Activated naive CD4-positive, alpha-beta T cell treated with anti-CD3 and anti-CD28 coated beads, Interleukin-2, amount 50 U/mL, for 24 hours (primary cell): ENCODE data around the gene PIK3R2.

Experiments
- H3K27ac Mint-ChIP-seq: one replicate; pipeline ENCODE4 v1.8.0; 2021; ENCODE audit warnings: mild to moderate bottlenecking, mixed read lengths
- H3K27me3 Mint-ChIP-seq: one replicate; pipeline ENCODE4 v1.8.0; 2021; ENCODE audit warnings: mixed read lengths
- H3K36me3 Mint-ChIP-seq: one replicate; pipeline ENCODE4 v1.8.0; 2021; ENCODE audit warnings: mixed read lengths
- H3K4me1 Mint-ChIP-seq: one replicate; pipeline ENCODE4 v1.8.0; 2021; ENCODE audit warnings: mixed read lengths
- H3K4me3 Mint-ChIP-seq: one replicate; pipeline ENCODE4 v1.8.0; 2021; ENCODE audit warnings: mild to moderate bottlenecking, mixed read lengths
- H3K9me3 Mint-ChIP-seq: one replicate; pipeline ENCODE4 v1.8.0; 2021; ENCODE audit warnings: mixed read lengths

PIK3R2 gene

GRCh38 chr19:18211683-18212082 is 58.7 kb downstream of the PIK3R2 start:
- peaks cover 1% of the 10 kb centered on the region for H3K27me3 Mint-ChIP-seq
- no peak overlapping the region for H3K27ac Mint-ChIP-seq
- H3K9me3 Mint-ChIP-seq = no peaks in the 10 kb centered on the region
- no peaks in the 10 kb centered on the region for H3K4me1 Mint-ChIP-seq
- no peak overlapping the region for H3K4me3 Mint-ChIP-seq
- no peaks in the 10 kb centered on the region for H3K36me3 Mint-ChIP-seq

DNA sequence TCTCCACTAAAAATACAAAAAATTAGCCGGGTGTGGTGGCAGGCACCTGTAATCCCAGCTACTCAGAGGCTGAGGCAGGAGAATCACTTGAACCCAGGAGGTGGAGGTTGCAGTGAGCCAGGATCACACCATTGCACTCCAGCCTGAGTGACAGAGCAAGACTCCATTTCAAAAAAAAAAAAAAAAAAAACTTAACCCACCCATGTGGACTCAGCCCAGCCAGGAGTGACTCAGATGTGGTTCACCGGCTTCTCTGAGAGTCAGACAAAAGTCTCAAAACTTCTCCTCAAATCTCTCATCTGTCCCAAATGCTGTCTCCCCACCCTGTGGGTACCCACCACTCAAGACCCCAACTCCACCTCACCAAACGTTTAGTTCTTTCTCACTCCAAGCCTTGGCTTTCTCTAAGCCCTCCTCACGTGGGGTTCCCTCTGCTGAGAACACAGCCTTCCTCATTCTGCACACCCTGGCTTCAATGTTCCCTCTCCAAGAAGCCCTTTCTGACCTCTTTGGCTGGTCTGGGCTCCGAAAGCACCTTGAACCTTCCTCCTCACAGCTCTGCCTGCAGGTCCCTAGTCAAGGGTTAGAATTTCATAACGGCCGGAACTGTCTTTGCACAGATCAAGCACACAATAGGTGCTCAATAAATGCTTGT is 61.9 kb downstream of the PIK3R2 start:
- no peak overlapping the region for H3K4me3 Mint-ChIP-seq
- no peaks in the 10 kb centered on the region for H3K9me3 Mint-ChIP-seq
- no peaks in the 10 kb centered on the region for H3K36me3 Mint-ChIP-seq
- H3K27ac Mint-ChIP-seq = no peak overlapping the region
- H3K4me1 Mint-ChIP-seq = no peaks in the 10 kb centered on the region
- H3K27me3 Mint-ChIP-seq = no peaks in the 10 kb centered on the region

GRCh38 chr19:18216789-18217188 is 63.8 kb downstream of the PIK3R2 start:
- no peak overlapping the region for H3K4me3 Mint-ChIP-seq
- no peaks in the 10 kb centered on the region for H3K36me3 Mint-ChIP-seq
- H3K27me3 Mint-ChIP-seq = peaks cover 2% of the 10 kb centered on the region
- H3K9me3 Mint-ChIP-seq = no peaks in the 10 kb centered on the region
- no peak overlapping the region for H3K27ac Mint-ChIP-seq
- no peaks in the 10 kb centered on the region for H3K4me1 Mint-ChIP-seq

DNA sequence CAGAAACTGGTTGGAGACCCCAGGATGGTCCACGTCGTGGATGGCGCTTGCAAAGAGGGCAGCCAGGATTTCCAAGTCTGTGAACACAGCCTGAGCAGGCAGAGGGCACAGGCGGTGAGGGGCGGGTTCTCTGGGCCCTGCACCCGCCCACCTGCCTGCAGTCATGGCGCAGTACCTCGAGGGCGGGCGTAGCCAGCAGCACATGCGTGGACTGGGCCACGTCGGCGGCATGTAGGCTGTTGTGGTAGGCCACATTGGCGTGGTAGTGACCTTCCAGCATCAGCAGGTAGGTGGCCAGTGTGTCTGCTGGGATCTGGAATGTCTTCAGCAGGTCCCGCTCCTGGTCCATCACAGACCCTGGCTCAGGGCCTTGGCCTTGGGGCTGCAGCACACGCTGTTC is 65.2 kb downstream of the PIK3R2 start:
- Mint-ChIP-seq H3K9me3 (no peaks in the 10 kb centered on the region), H3K27ac (no peak overlapping the region), H3K27me3 (peaks cover 6% of the 10 kb centered on the region), H3K4me1 (no peaks in the 10 kb centered on the region), H3K36me3 (no peaks in the 10 kb centered on the region), H3K4me3 (no peak overlapping the region)

DNA sequence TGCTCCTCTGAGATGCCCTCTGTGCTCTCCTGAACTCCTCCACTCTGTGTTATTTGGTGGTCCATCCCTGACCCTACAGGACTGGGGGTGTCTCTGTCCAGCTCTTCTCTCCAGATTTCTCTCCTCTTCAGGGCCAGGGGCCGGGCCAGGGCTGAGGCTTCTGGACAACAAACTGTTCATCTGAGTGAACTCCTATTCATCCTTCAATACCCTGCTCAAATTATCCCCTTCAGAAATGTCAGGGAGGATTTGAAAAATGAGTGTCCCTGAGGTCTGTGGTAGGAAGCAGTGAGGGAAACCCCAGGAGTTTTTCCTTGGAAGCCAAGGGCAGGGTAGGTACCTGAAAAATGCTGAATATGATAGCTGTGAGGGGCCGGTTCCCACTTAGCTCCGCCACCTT is 65.6 kb downstream of the PIK3R2 start:
- no peaks in the 10 kb centered on the region for H3K9me3 Mint-ChIP-seq
- peak overlapping the region; percentile 21 for H3K27ac Mint-ChIP-seq
- no peaks in the 10 kb centered on the region for H3K4me1 Mint-ChIP-seq
- no peaks in the 10 kb centered on the region for H3K36me3 Mint-ChIP-seq
- H3K4me3 Mint-ChIP-seq = no peak overlapping the region
- peaks cover 8% of the 10 kb centered on the region for H3K27me3 Mint-ChIP-seq
